SIG-M5 treated with dmso at 0.1 percent for 504 hours (cell line): ENCODE results near the gene SPIN2A.
"Not testable (repeated sequence)": the region's sequence is repeated elsewhere in the genome, so short reads cannot be mapped to it uniquely, and the experiment has no call there.

Source experiments
- DNase-seq: peaks from one replicate; lab custom pipeline; 2025; ENCODE audit not compliant: unreplicated experiment; lab: John Stamatoyannopoulos, UW

Gene SPIN2A

DNA sequence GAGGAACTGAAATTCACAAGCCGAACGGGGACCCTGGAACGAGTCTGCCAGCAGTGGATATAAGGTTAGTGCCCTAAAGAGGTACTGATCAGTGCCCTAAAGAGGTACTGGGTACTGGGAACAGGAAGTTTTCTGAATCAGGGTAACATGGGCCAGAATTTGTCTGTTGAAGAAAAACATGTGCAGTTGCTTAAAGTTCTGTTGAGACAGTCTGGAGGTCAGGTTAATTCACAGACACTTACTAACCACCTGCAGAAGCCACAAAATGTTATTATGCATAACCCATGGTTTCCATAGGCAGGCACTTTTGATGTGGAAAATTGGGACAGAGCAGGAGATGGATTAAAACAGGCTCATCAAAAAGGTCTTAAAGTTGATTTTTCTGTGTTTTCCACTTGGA is 33.7 kb downstream of the SPIN2A start:
- no peak for DNase-seq

DNA sequence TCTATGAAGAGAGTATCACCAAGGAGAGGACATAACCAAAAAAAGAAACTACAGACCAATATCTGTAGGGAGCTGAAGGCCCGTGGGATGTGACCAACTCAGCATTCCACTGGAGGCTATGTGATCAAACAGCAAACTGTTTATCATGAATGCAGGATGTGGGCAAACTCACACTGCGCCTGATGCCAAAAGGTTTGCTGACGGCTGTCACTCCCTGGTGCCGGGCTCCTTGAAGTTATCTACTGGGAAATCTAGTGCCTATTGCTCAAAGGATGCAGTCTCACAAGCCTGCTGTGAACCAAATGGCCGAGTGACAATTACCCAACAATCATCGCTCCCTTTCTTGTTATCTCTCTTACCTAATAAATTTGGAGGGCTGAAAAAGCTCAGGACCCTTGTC is 34.3 kb downstream of the SPIN2A start:
- not testable (repeated sequence) for DNase-seq
